ENCODE measurements around the gene TAB2. TPM values are rescaled to one million over a fixed set of nuclear protein-coding genes. Genes with fewer than 3 reads are reported as not detected.

Gene TAB2
- total and polyA plus RNA-seq, 2 of the 8 experiments (the other 6 are each of a cell fraction or from before 2014, with no cell fraction given), result 40.4 to 63.0 TPM

GRCh38 chr6:149387779-149388512 lies 70.4 kb downstream of the TAB2 start (continued):
- TF ChIP-seq BCL11A (IDR thresholded peaks at IDR 0.05; ENCODE audit: low read depth in 2 of 2, low read length in 2 of 2) (no peak), RBBP5 (IDR thresholded peaks at IDR 0.05; ENCODE audit: borderline replicate concordance, low read depth, low read length) (no peak), HDAC6 (IDR thresholded peaks at IDR 0.05; ENCODE audit: low read depth, low read length) (no peak), ATF3 (IDR thresholded peaks at IDR 0.05; ENCODE audit: insufficient read depth, low read depth, low read length) (no peak), SP2 (IDR thresholded peaks at IDR 0.05; ENCODE audit: low read length) (no peak), RXRA (IDR thresholded peaks at IDR 0.05; ENCODE audit: insufficient read depth, low read depth, low read length) (no peak)
